Liver (tissue), 9 donors: ENCODE results near the gene BPIFB1. TPM values are rescaled to one million over a fixed set of nuclear protein-coding genes. Genes with fewer than 3 reads are reported as not detected.

ENCODE experiments used
- DNase-seq: peaks from one replicate; pipeline ENCODE4 v3.0.0-alpha.2; 2017; ENCODE audit warnings: low spot score
- H3K27ac ChIP-seq, 2 donors: one replicate each; pipeline ENCODE4 v1.7.0; 2013; ENCODE audit warnings: inconsistent platforms in 2 of 2, low read length in 2 of 2, control low read depth in 1 of 2, low read depth in 1 of 2, mild to moderate bottlenecking in 1 of 2
- H3K27me3 ChIP-seq, 4 donors: one replicate each; pipeline versions ENCODE4 v1.6.1 to v1.7.0; 2013; ENCODE audit warnings: low read length in 3 of 4, inconsistent platforms in 1 of 4, mild to moderate bottlenecking in 1 of 4, moderate library complexity in 1 of 4; ENCODE audit not compliant: control insufficient read depth in 4 of 4, insufficient read depth in 4 of 4
- H3K36me3 ChIP-seq, 4 donors: one replicate each; pipeline versions ENCODE4 v1.6.1 to v1.7.0; 2013; ENCODE audit warnings: low read length in 3 of 4, mild to moderate bottlenecking in 3 of 4, low read depth in 1 of 4, moderate library complexity in 1 of 4; ENCODE audit not compliant: control insufficient read depth in 4 of 4, insufficient read depth in 3 of 4
- H3K4me1 ChIP-seq, 4 donors: one replicate each; pipeline versions ENCODE4 v1.6.1 to v1.7.0; 2013; ENCODE audit warnings: low read length in 3 of 4, mild to moderate bottlenecking in 3 of 4, moderate library complexity in 1 of 4; ENCODE audit not compliant: control insufficient read depth in 4 of 4, insufficient read depth in 4 of 4
- H3K4me3 ChIP-seq, 3 donors: one replicate each; pipeline versions ENCODE4 v1.6.1 to v1.7.0; 2013; ENCODE audit warnings: low read length in 3 of 3, control low read depth in 1 of 3, low read depth in 1 of 3, mild to moderate bottlenecking in 1 of 3
- H3K9ac ChIP-seq, 2 donors: one replicate each; pipeline ENCODE4 v1.7.0; 2013; ENCODE audit warnings: low read length in 2 of 2, mild to moderate bottlenecking in 2 of 2, moderate library complexity in 2 of 2, control low read depth in 1 of 2, low read depth in 1 of 2
- H3K9me3 ChIP-seq, 4 donors: one replicate each; pipeline versions ENCODE4 v1.6.1 to v1.7.0; 2013; ENCODE audit warnings: low read length in 3 of 4; ENCODE audit not compliant: control insufficient read depth in 4 of 4
- ATF3 ChIP-seq: IDR thresholded peaks from 2 replicates; pipeline ENCODE4 v1.6.1; 2016; ENCODE audit warnings: antibody characterized with exemption
- CTCF ChIP-seq: fragments of 150-350 bp; IDR thresholded peaks from 2 replicates; pipeline ENCODE4 v1.5.1; 2017; ENCODE audit warnings: improper control_type of control experiment, low read depth, low read length; ENCODE audit not compliant: missing input control
- FOXA1 ChIP-seq: IDR thresholded peaks from 2 replicates; pipeline ENCODE4 v1.6.1; 2016; ENCODE audit warnings: antibody characterized with exemption
- FOXA2 ChIP-seq: IDR thresholded peaks from 2 replicates; pipeline ENCODE4 v1.6.1; 2016; ENCODE audit warnings: antibody characterized with exemption
- GABPA ChIP-seq, 2 donors: IDR thresholded peaks in 1 of 2; conservative IDR thresholded peaks in 1 of 2; 2 replicates each; pipeline ENCODE4 v1.6.1; 2016; ENCODE audit warnings: antibody characterized with exemption in 2 of 2, mild to moderate bottlenecking in 1 of 2, moderate library complexity in 1 of 2
- HNF4A ChIP-seq, 2 donors: conservative IDR thresholded peaks; 2 replicates each; pipeline ENCODE4 v1.6.1; 2016; ENCODE audit warnings: antibody characterized with exemption in 2 of 2, mild to moderate bottlenecking in 2 of 2
- HNF4G ChIP-seq: IDR thresholded peaks from 2 replicates; pipeline ENCODE4 v1.6.1; 2016; ENCODE audit warnings: antibody characterized with exemption
- JUND ChIP-seq, 2 donors: IDR thresholded peaks; 2 replicates each; pipeline ENCODE4 v1.6.1; 2016; ENCODE audit warnings: antibody characterized with exemption in 2 of 2
- MAX ChIP-seq: IDR thresholded peaks from 2 replicates; pipeline ENCODE4 v1.6.1; 2016; ENCODE audit warnings: antibody characterized with exemption
- NR2F2 ChIP-seq: IDR thresholded peaks from 2 replicates; pipeline ENCODE4 v1.6.1; 2016; ENCODE audit warnings: antibody characterized with exemption
- RAD21 ChIP-seq, 2 donors: IDR thresholded peaks; 2 replicates each; pipeline ENCODE4 v1.6.1; 2016; ENCODE audit warnings: antibody characterized with exemption in 2 of 2, mild to moderate bottlenecking in 2 of 2
- REST ChIP-seq: IDR thresholded peaks from 2 replicates; pipeline ENCODE4 v1.6.1; 2016; ENCODE audit warnings: antibody characterized with exemption, mild to moderate bottlenecking
- RXRA ChIP-seq, 2 donors: IDR thresholded peaks; 2 replicates each; pipeline ENCODE4 v1.6.1; 2017 to 2018; ENCODE audit warnings: antibody characterized with exemption in 2 of 2, mild to moderate bottlenecking in 1 of 2
- SP1 ChIP-seq: IDR thresholded peaks from 2 replicates; pipeline ENCODE4 v1.6.1; 2018; ENCODE audit warnings: antibody characterized with exemption, mild to moderate bottlenecking
- TAF1 ChIP-seq: conservative IDR thresholded peaks from 2 replicates; pipeline ENCODE4 v1.6.1; 2016; ENCODE audit warnings: antibody characterized with exemption, mild to moderate bottlenecking
- YY1 ChIP-seq: IDR thresholded peaks from 2 replicates; pipeline ENCODE4 v1.6.1; 2016; ENCODE audit warnings: antibody characterized with exemption, mild to moderate bottlenecking
- ZBTB33 ChIP-seq: IDR thresholded peaks from 2 replicates; pipeline ENCODE4 v1.6.1; 2016; ENCODE audit warnings: antibody characterized with exemption
- WGBS: extraction: QIAGEN DNeasy Blood & Tissue Kit; methylation state at CpG from one replicate; pipeline ENCODE4 v1.1.7; 2013; 5-methylcytosine and 5-hydroxymethylcytosine counted together
- polyA plus RNA-seq, 2 donors: library from polyadenylated mRNA; stranded (reverse) in 1 of 2; unstranded in 1 of 2; fragments of 200-250 nt in 1 of 2; fragments of >200 nt in 1 of 2; fragmentation: Nextera tagmentation in 1 of 2; extraction: Ambion mirVana in 1 of 2; gene quantifications; one replicate each; pipeline versions ENCODE4 v1.2.1 to v1.2.3, GENCODE V29; 2013 to 2015
- total RNA-seq, 2 donors: library from RNA; depleted of rRNA; stranded (reverse); fragments of >200 nt; gene quantifications; one replicate each; pipeline ENCODE4 v1.2.3, GENCODE V29; 2014
- donor health status: healthy.
- donor health status: healthy.
- donor health status: healthy.
- donor health status: healthy.
- donor health status: healthy.

Gene BPIFB1
- total and polyA plus RNA-seq, 4 donors, result 0.08 to 0.13 TPM; not detected in 2

- no peak overlapping the region for H3K4me3 ChIP-seq
- H3K4me1 ChIP-seq, result no peaks in the 10 kb centered on the region
- H3K9ac ChIP-seq, result no peak overlapping the region
- H3K36me3 ChIP-seq, result no peaks in the 10 kb centered on the region
- no peak overlapping the region for H3K27ac ChIP-seq
- DNase-seq, result no peak
- TF ChIP-seq NR2F2 (no peak), ZBTB33 (no peak), YY1 (no peak), HNF4G (no peak), JUND (IDR thresholded peaks at IDR 0.05) (no peak), GABPA (IDR thresholded peaks at IDR 0.05 in 1 of 2, conservative IDR thresholded peaks at IDR 0.05 in 1 of 2) (no peak), RXRA (IDR thresholded peaks at IDR 0.05) (no peak), MAX (no peak), REST (no peak)
- H3K27me3 ChIP-seq, result no peaks in the 10 kb centered on the region
- WGBS, result 60% methylated on average over 3 of the region's 3 CpGs
- no peaks in the 10 kb centered on the region for H3K9me3 ChIP-seq
Measured at GRCh38 chr20:33267701-33268100, 15.3 kb upstream of the BPIFB1 start.

GRCh38 chr20:33272155-33272873, 10.7 kb upstream of the BPIFB1 start:
- no peak for DNase-seq
- WGBS, result 75% methylated on average over 10 of the region's 10 CpGs
- H3K9me3 ChIP-seq, result no peaks in the 10 kb centered on the region
- TF ChIP-seq RAD21 (IDR thresholded peaks at IDR 0.05) (no peak), NR2F2 (no peak), CTCF (no peak), ATF3 (no peak), TAF1 (no peak), RXRA (IDR thresholded peaks at IDR 0.05) (no peak), SP1 (no peak), MAX (no peak), HNF4G (no peak), HNF4A (conservative IDR thresholded peaks at IDR 0.05) (no peak), JUND (IDR thresholded peaks at IDR 0.05) (no peak), FOXA2 (no peak), GABPA (IDR thresholded peaks at IDR 0.05 in 1 of 2, conservative IDR thresholded peaks at IDR 0.05 in 1 of 2) (no peak), FOXA1 (no peak), REST (no peak), YY1 (no peak)

More at GRCh38 chr20:33272155-33272873, 10.7 kb upstream of the BPIFB1 start:
- H3K4me1 ChIP-seq, result no peaks in the 10 kb centered on the region
- H3K36me3 ChIP-seq, result no peaks in the 10 kb centered on the region
- H3K9ac ChIP-seq, result no peak overlapping the region
- H3K4me3 ChIP-seq, result no peak overlapping the region
- H3K27me3 ChIP-seq, result no peaks in the 10 kb centered on the region
- no peak overlapping the region for H3K27ac ChIP-seq
